OCI-LY1 (cell line): ENCODE measurements around the gene PPP2R2B.

Experiments
- H2AFZ ChIP-seq: fragments of 200-600 bp; sonication (generic), shearing (Covaris generic); 2 replicates; pipeline ENCODE4 v1.6.0; 2014; ENCODE audit warnings: antibody characterized with exemption, mild to moderate bottlenecking, low read length
- H3F3A ChIP-seq: fragments of 200-600 bp; sonication (generic), shearing (Covaris generic); 2 replicates; pipeline ENCODE4 v1.6.0; 2014; ENCODE audit warnings: mild to moderate bottlenecking, antibody characterized with exemption, low read length, moderate library complexity; ENCODE audit not compliant: insufficient read depth
- H3K27ac ChIP-seq: fragments of 200-600 bp; sonication (generic); 2 replicates; pipeline ENCODE4 v1.5.1; 2014; ENCODE audit warnings: low read length, mixed run types, mild to moderate bottlenecking, low read depth; ENCODE audit not compliant: poor library complexity, severe bottlenecking
- H3K27me3 ChIP-seq: fragments of 200-600 bp; sonication (generic); 2 replicates; pipeline ENCODE4 v1.6.0; 2014; ENCODE audit warnings: antibody characterized with exemption, mild to moderate bottlenecking, low read length, moderate library complexity; ENCODE audit not compliant: insufficient read depth
- H3K36me3 ChIP-seq: fragments of 200-600 bp; sonication (generic); 2 replicates; pipeline ENCODE4 v1.6.1; 2014; ENCODE audit warnings: mild to moderate bottlenecking, antibody characterized with exemption, low read length, moderate library complexity, mixed read lengths; ENCODE audit not compliant: insufficient read depth
- H3K4me1 ChIP-seq: fragments of 200-600 bp; sonication (generic); 2 replicates; pipeline ENCODE4 v1.5.1; 2014; ENCODE audit warnings: mild to moderate bottlenecking, low read length, moderate library complexity; ENCODE audit not compliant: insufficient read depth, severe bottlenecking
- H3K4me2 ChIP-seq: fragments of 200-600 bp; sonication (generic), shearing (Covaris generic); 2 replicates; pipeline ENCODE4 v1.6.1; 2014; ENCODE audit warnings: low read length
- H3K4me3 ChIP-seq: fragments of 200-600 bp; sonication (generic); 2 replicates; pipeline ENCODE4 v1.5.1; 2014; ENCODE audit warnings: low read length, low read depth, mild to moderate bottlenecking, mixed read lengths; ENCODE audit not compliant: poor library complexity, severe bottlenecking
- H3K79me2 ChIP-seq: fragments of 200-600 bp; shearing (Covaris generic); 2 replicates; pipeline ENCODE4 v1.6.1; 2016; ENCODE audit warnings: mixed run types, low read length, mixed read lengths; ENCODE audit not compliant: insufficient read depth
- H3K9ac ChIP-seq: fragments of 200-600 bp; sonication (generic), shearing (Covaris generic); 2 replicates; pipeline ENCODE4 v1.6.1; 2014; ENCODE audit warnings: mild to moderate bottlenecking, low read length, mixed read lengths
- H3K9me2 ChIP-seq: fragments of 200-600 bp; sonication (generic), shearing (Covaris generic); 2 replicates; pipeline ENCODE4 v1.6.1; 2014; ENCODE audit warnings: low read depth, mild to moderate bottlenecking, low read length, mixed read lengths
- H3K9me3 ChIP-seq: fragments of 200-600 bp; shearing (Covaris generic); 2 replicates; pipeline ENCODE4 v1.6.1; 2014; ENCODE audit warnings: low read length, mixed read lengths
- H4K20me1 ChIP-seq: fragments of 200-600 bp; sonication (generic), shearing (Covaris generic); 2 replicates; pipeline ENCODE4 v1.6.0; 2016; ENCODE audit warnings: mild to moderate bottlenecking, low read length; ENCODE audit not compliant: insufficient read depth
- CTCF ChIP-seq: fragments of 200-600 bp; sonication (generic), shearing (Covaris generic); IDR thresholded peaks from 2 replicates; pipeline ENCODE4 v1.5.1; 2017; ENCODE audit warnings: mild to moderate bottlenecking, antibody characterized with exemption, low read length, moderate library complexity, mixed read lengths
- EZH2 ChIP-seq: fragments of 200-600 bp; sonication (generic), shearing (Covaris generic); IDR thresholded peaks from 2 replicates; pipeline ENCODE4 v1.8.0; 2017; ENCODE audit warnings: borderline replicate concordance, mixed run types, mild to moderate bottlenecking, antibody characterized with exemption, low read length, moderate library complexity, mixed read lengths

Gene PPP2R2B

GRCh38 chr5:146781157-146781556 lies 97.4 kb downstream of the PPP2R2B start:
- no peaks in the 10 kb centered on the region for H3K9me2 ChIP-seq
- no peak overlapping the region for H3K27ac ChIP-seq
- no peak overlapping the region for H2AFZ ChIP-seq
- H3K27me3 ChIP-seq, result no peaks in the 10 kb centered on the region
- no peaks in the 10 kb centered on the region for H3F3A ChIP-seq
- no peak overlapping the region for H3K4me2 ChIP-seq
- no peaks in the 10 kb centered on the region for H3K4me1 ChIP-seq
- TF ChIP-seq EZH2 (no peak), CTCF (no peak)
- no peak overlapping the region for H3K4me3 ChIP-seq
- no peaks in the 10 kb centered on the region for H3K79me2 ChIP-seq
- H3K9me3 ChIP-seq, result no peaks in the 10 kb centered on the region
- no peaks in the 10 kb centered on the region for H4K20me1 ChIP-seq
- H3K9ac ChIP-seq, result no peak overlapping the region
- H3K36me3 ChIP-seq, result no peaks in the 10 kb centered on the region

- H3F3A ChIP-seq, result no peaks in the 10 kb centered on the region
- no peaks in the 10 kb centered on the region for H3K27me3 ChIP-seq
- H3K9ac ChIP-seq, result no peak overlapping the region
- H4K20me1 ChIP-seq, result no peaks in the 10 kb centered on the region
- no peak for TF ChIP-seq CTCF
- no peak overlapping the region for H3K4me3 ChIP-seq
- H3K9me3 ChIP-seq, result no peaks in the 10 kb centered on the region
- H3K9me2 ChIP-seq, result no peaks in the 10 kb centered on the region
- no peak overlapping the region for H2AFZ ChIP-seq
- no peak overlapping the region for H3K4me2 ChIP-seq
- no peak overlapping the region for H3K27ac ChIP-seq
- no peaks in the 10 kb centered on the region for H3K36me3 ChIP-seq
- no peaks in the 10 kb centered on the region for H3K4me1 ChIP-seq
- no peaks in the 10 kb centered on the region for H3K79me2 ChIP-seq
Observed at GRCh38 chr5:146779211-146779869, 99.2 kb downstream of the PPP2R2B start.

- Histone ChIP-seq H3F3A (no peaks in the 10 kb centered on the region), H3K9me3 (no peaks in the 10 kb centered on the region)
- no peak for TF ChIP-seq CTCF
- no peak for TF ChIP-seq EZH2
Observed at GRCh38 chr5:146778795-146779194, 99.8 kb downstream of the PPP2R2B start.

More at GRCh38 chr5:146778795-146779194, 99.8 kb downstream of the PPP2R2B start:
- no peaks in the 10 kb centered on the region for H4K20me1 ChIP-seq
- H3K4me3 ChIP-seq, result no peak overlapping the region
- no peaks in the 10 kb centered on the region for H3K27me3 ChIP-seq
- no peak overlapping the region for H2AFZ ChIP-seq
- H3K4me2 ChIP-seq, result no peak overlapping the region
- H3K36me3 ChIP-seq, result no peaks in the 10 kb centered on the region
- H3K79me2 ChIP-seq, result no peaks in the 10 kb centered on the region
- H3K9ac ChIP-seq, result no peak overlapping the region
- H3K4me1 ChIP-seq, result no peaks in the 10 kb centered on the region
- no peak overlapping the region for H3K27ac ChIP-seq
- no peaks in the 10 kb centered on the region for H3K9me2 ChIP-seq
